CD14-positive monocyte (primary cell): ENCODE measurements around the gene KIF26B. TPM values are rescaled to one million over a fixed set of nuclear protein-coding genes. Genes with fewer than 3 reads are reported as not detected.

ENCODE experiments used
- DNase-seq, 3 donors: peaks; one replicate each; pipeline ENCODE4 v3.0.0-alpha.2; 2011 to 2022
- H2AFZ ChIP-seq: 2 replicates; pipeline ENCODE4 v1.6.0; 2012; ENCODE audit warnings: mild to moderate bottlenecking, low read depth, low read length, inconsistent platforms; ENCODE audit not compliant: insufficient read depth, poor library complexity, severe bottlenecking
- H3K27ac ChIP-seq, 2 donors: 1 replicate in 1 of 2; 2 replicates in 1 of 2; pipeline ENCODE4 v1.5.1; 2012 to 2013; ENCODE audit warnings: low read length in 2 of 2, control low read depth in 1 of 2, inconsistent platforms in 1 of 2, low read depth in 1 of 2, mild to moderate bottlenecking in 1 of 2
- H3K27me3 ChIP-seq, 2 donors: one replicate each; pipeline versions ENCODE4 v1.6.0 to v1.6.1; 2011 to 2013; ENCODE audit warnings: low read length in 2 of 2; ENCODE audit not compliant: control insufficient read depth in 2 of 2, insufficient read depth in 2 of 2
- H3K36me3 ChIP-seq, 2 donors: replicated peaks in 1 of 2; 1 replicate in 1 of 2; 2 replicates in 1 of 2; pipeline versions ENCODE4 v1.5.1 to v1.6.1; 2012 to 2013; ENCODE audit warnings: low read length in 2 of 2, control low read depth in 1 of 2, inconsistent platforms in 1 of 2, mild to moderate bottlenecking in 1 of 2; ENCODE audit not compliant: insufficient read depth in 2 of 2, control insufficient read depth in 1 of 2
- H3K4me1 ChIP-seq, 2 donors: 1 replicate in 1 of 2; 2 replicates in 1 of 2; pipeline versions ENCODE4 v1.5.1 to v1.6.1; 2012 to 2013; ENCODE audit warnings: low read length in 2 of 2, control low read depth in 1 of 2, inconsistent platforms in 1 of 2, mild to moderate bottlenecking in 1 of 2, moderate library complexity in 1 of 2; ENCODE audit not compliant: insufficient read depth in 2 of 2, control insufficient read depth in 1 of 2
- H3K4me2 ChIP-seq: replicated peaks from 2 replicates; pipeline ENCODE3; 2012; ENCODE audit warnings: low read length, moderate library complexity, mild to moderate bottlenecking; ENCODE audit not compliant: poor library complexity, severe bottlenecking; ENCODE audit errors: extremely low read depth
- H3K4me3 ChIP-seq, 3 experiments: fragments of 200-600 bp in 1 of 3; sonication (generic) in 1 of 3; replicated peaks in 1 of 3; 1 replicate in 2 of 3; 2 replicates in 1 of 3; pipeline ENCODE4 v1.5.1; 2011 to 2013; ENCODE audit warnings: low read length in 3 of 3, mild to moderate bottlenecking in 3 of 3, control low read depth in 2 of 3, low read depth in 2 of 3, inconsistent platforms in 1 of 3, moderate library complexity in 1 of 3
- H3K79me2 ChIP-seq: 2 replicates; pipeline ENCODE4 v1.6.0; 2012; ENCODE audit warnings: mild to moderate bottlenecking, control low read depth, inconsistent platforms, low read length, moderate library complexity; ENCODE audit not compliant: insufficient read depth
- H3K9ac ChIP-seq: 2 replicates; pipeline ENCODE4 v1.6.0; 2017; ENCODE audit warnings: low read length, mild to moderate bottlenecking; ENCODE audit not compliant: insufficient read depth, poor library complexity, severe bottlenecking
- H3K9me3 ChIP-seq, 2 donors: replicated peaks in 1 of 2; 1 replicate in 1 of 2; 2 replicates in 1 of 2; pipeline versions ENCODE4 v1.5.1 to v1.6.1; 2012 to 2013; ENCODE audit warnings: low read length in 2 of 2, control low read depth in 1 of 2; ENCODE audit not compliant: control insufficient read depth in 1 of 2, insufficient read depth in 1 of 2
- H4K20me1 ChIP-seq: 2 replicates; pipeline ENCODE4 v1.6.0; 2012; ENCODE audit warnings: mild to moderate bottlenecking, low read length, control low read depth, moderate library complexity; ENCODE audit not compliant: insufficient read depth
- H3K27ac Mint-ChIP-seq, 7 donors: one replicate each; pipeline ENCODE4 v1.8.0; 2020; ENCODE audit warnings: mild to moderate bottlenecking in 7 of 7, mixed read lengths in 7 of 7, moderate library complexity in 6 of 7, inconsistent platforms in 2 of 7
- H3K27me3 Mint-ChIP-seq, 3 donors: one replicate each; pipeline ENCODE4 v1.8.0; 2021 to 2022; ENCODE audit warnings: low read depth in 3 of 3, mild to moderate bottlenecking in 3 of 3, mixed read lengths in 3 of 3, moderate library complexity in 3 of 3, inconsistent platforms in 1 of 3
- H3K36me3 Mint-ChIP-seq, 2 donors: one replicate each; pipeline ENCODE4 v1.8.0; 2020; ENCODE audit warnings: mixed read lengths in 2 of 2, inconsistent platforms in 1 of 2, mild to moderate bottlenecking in 1 of 2
- H3K4me1 Mint-ChIP-seq: one replicate; pipeline ENCODE4 v1.8.0; 2020; ENCODE audit warnings: mild to moderate bottlenecking, mixed read lengths
- H3K4me3 Mint-ChIP-seq, 2 donors: one replicate each; pipeline ENCODE4 v1.8.0; 2020; ENCODE audit warnings: mild to moderate bottlenecking in 2 of 2, mixed read lengths in 2 of 2, moderate library complexity in 1 of 2
- H3K9me3 Mint-ChIP-seq, 7 donors: one replicate each; pipeline ENCODE4 v1.8.0; 2020 to 2022; ENCODE audit warnings: mixed read lengths in 7 of 7, mild to moderate bottlenecking in 6 of 7, moderate library complexity in 6 of 7, inconsistent platforms in 2 of 7
- WGBS: methylation state at CpG from one replicate; pipeline ENCODE4 v1.1.5; 2013; ENCODE audit warnings: missing lambda C conversion rate; ENCODE audit not compliant: insufficient coverage; 5-methylcytosine and 5-hydroxymethylcytosine counted together
- intact Hi-C, 2 donors: fragments of 100-400 bp; cut with micrococcal nuclease; formaldehyde crosslinking; loops; one replicate each; pipeline versions ENCODE4 v1.15.0 to v1.15.1; 2023
- polyA plus RNA-seq, 3 donors: library from polyadenylated mRNA; depleted of rRNA in 1 of 3; unstranded in 2 of 3; stranded (reverse) in 1 of 3; fragments of 300-500 nt in 2 of 3; fragments of >200 nt in 1 of 3; fragmentation: Illumina TruSeq in 2 of 3; gene quantifications; 1 replicate in 2 of 3; 2 replicates in 1 of 3; pipeline ENCODE4 v1.2.3, GENCODE V29; 2012 to 2021
- TF ChIP-seq, protein P1 (sequence below): fragments of 200-600 bp; IDR thresholded peaks from one replicate; pipeline ENCODE4 v1.8.0; 2022; ENCODE audit warnings: antibody characterized with exemption, mild to moderate bottlenecking

The KIF26B gene
- polyA plus RNA-seq, 3 donors = 0.01 to 0.05 TPM; not detected in 1

- TF ChIP-seq, protein P1, sequence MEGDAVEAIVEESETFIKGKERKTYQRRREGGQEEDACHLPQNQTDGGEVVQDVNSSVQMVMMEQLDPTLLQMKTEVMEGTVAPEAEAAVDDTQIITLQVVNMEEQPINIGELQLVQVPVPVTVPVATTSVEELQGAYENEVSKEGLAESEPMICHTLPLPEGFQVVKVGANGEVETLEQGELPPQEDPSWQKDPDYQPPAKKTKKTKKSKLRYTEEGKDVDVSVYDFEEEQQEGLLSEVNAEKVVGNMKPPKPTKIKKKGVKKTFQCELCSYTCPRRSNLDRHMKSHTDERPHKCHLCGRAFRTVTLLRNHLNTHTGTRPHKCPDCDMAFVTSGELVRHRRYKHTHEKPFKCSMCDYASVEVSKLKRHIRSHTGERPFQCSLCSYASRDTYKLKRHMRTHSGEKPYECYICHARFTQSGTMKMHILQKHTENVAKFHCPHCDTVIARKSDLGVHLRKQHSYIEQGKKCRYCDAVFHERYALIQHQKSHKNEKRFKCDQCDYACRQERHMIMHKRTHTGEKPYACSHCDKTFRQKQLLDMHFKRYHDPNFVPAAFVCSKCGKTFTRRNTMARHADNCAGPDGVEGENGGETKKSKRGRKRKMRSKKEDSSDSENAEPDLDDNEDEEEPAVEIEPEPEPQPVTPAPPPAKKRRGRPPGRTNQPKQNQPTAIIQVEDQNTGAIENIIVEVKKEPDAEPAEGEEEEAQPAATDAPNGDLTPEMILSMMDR = no peak
- Mint-ChIP-seq H3K4me3 (no peak overlapping the region), H3K27me3 (peaks cover 29 to 42% (median 32%) of the 10 kb centered on the region in 3 donors), H3K4me1 (peaks cover 25% of the 10 kb centered on the region), H3K36me3 (peaks cover 0 to 1% of the 10 kb centered on the region in 2 donors), H3K9me3 (peaks cover 0 to 2% (median 0%) of the 10 kb centered on the region in 7 donors), H3K27ac (no peak overlapping the region)
- H3K9ac ChIP-seq = no peak overlapping the region
- DNase-seq = no peak
- H3K27ac ChIP-seq = no peak overlapping the region
- peaks cover 11 to 16% of the 10 kb centered on the region in 2 donors for H3K4me1 ChIP-seq
- no peak overlapping the region for H2AFZ ChIP-seq
- H3K36me3 ChIP-seq = no peaks in the 10 kb centered on the region
- no peak overlapping the region for H3K4me2 ChIP-seq
- H3K4me3 ChIP-seq = no peak overlapping the region
- no peaks in the 10 kb centered on the region for H4K20me1 ChIP-seq
- no peaks in the 10 kb centered on the region for H3K9me3 ChIP-seq
- H3K79me2 ChIP-seq = no peaks in the 10 kb centered on the region
- intact Hi-C loops = loop anchor here (5.0 to 10.0 kb wide), 2 partner anchors 185 to 713 kb away; no protein-coding TSS in a partner anchor
- H3K27me3 ChIP-seq = peaks cover 0 to 4% of the 10 kb centered on the region in 2 donors
- 100% methylated on average over 13 of the region's 25 CpGs for WGBS
Measured at GRCh38 chr1:245609354-245610150, 454.8 kb downstream of the KIF26B start.

DNA sequence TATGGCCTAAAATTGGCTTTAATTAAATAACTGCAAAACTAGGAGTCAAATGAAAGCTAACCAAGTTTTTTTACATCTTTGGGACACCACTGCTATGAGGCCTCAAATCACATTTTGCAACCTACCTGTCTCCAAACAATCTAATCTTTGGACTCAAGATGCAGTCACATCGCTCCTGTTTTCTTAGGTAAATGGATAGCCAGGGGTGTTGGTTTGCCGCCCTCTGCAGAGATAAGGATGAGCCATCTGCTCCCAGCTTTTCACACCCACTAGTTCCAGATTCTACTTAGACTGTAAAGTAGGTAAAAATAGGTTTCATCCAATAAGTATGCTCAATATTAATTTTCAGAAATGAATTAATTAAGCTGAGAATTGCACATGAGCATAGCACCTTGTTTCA lies 456.5 kb downstream of the KIF26B start:
- no peak overlapping the region for H3K9ac ChIP-seq
- WGBS = no CpG with 5 or more reads among the region's 2 CpGs
- Mint-ChIP-seq H3K27me3 (peaks cover 26 to 34% (median 29%) of the 10 kb centered on the region in 3 donors), H3K9me3 (peaks cover 0 to 2% (median 0%) of the 10 kb centered on the region in 7 donors), H3K36me3 (peaks cover 0 to 1% of the 10 kb centered on the region in 2 donors), H3K4me1 (peaks cover 25% of the 10 kb centered on the region), H3K27ac (no peak overlapping the region), H3K4me3 (no peak overlapping the region)
- H3K9me3 ChIP-seq = no peaks in the 10 kb centered on the region
- H3K4me1 ChIP-seq = peaks cover 3 to 12% of the 10 kb centered on the region in 2 donors
- intact Hi-C loops = loop anchor here in 1 of 2 donors (10.0 kb wide), 1 partner anchor 184 kb away; no protein-coding TSS in a partner anchor
- H2AFZ ChIP-seq = no peak overlapping the region
- DNase-seq = no peak
- no peak overlapping the region for H3K4me3 ChIP-seq
- H3K27ac ChIP-seq = no peak overlapping the region
- no peaks in the 10 kb centered on the region for H4K20me1 ChIP-seq
- H3K27me3 ChIP-seq = peaks cover 0 to 4% of the 10 kb centered on the region in 2 donors
- TF ChIP-seq, protein P1 = no peak
- no peak overlapping the region for H3K4me2 ChIP-seq
- H3K36me3 ChIP-seq = no peaks in the 10 kb centered on the region
- no peaks in the 10 kb centered on the region for H3K79me2 ChIP-seq
